HG03066 (cell line): ENCODE measurements around the gene PLCB3.
"Not testable (repeated sequence)": the region's sequence is repeated elsewhere in the genome, so short reads cannot be mapped to it uniquely, and the experiment has no call there.

Experiments used
- ATAC-seq: cut with Tn5 transposase; IDR thresholded peaks from one replicate; pipeline ENCODE4 v1.9.1; 2021; ENCODE audit warnings: low read depth; ENCODE audit not compliant: unreplicated experiment

The PLCB3 gene

GRCh38 chr11:64315667-64316526 lies 64.6 kb downstream of the PLCB3 start:
- ATAC-seq: not testable (repeated sequence)

- no peak for ATAC-seq
These were observed 65.5 kb downstream of the PLCB3 start for GRCh38 chr11:64316672-64317324.

GRCh38 chr11:64317325-64317960 lies 66.1 kb downstream of the PLCB3 start, which contains the start of gene TRMT112:
Gene TRMT112 (minus strand): TSS chr11:64317559. CDS start chr11:64317526, 33 bp downstream.
- ATAC-seq: peak; percentile 62

- peak; percentile 68 for ATAC-seq
These were observed 66.8 kb downstream of the PLCB3 start, which contains the start of gene PRDX5 for GRCh38 chr11:64317961-64318765. Gene PRDX5 (plus strand): TSS chr11:64318121. CDS start chr11:64318216, 95 bp downstream.
